Endodermal cell (in vitro differentiated cells): ENCODE data around the gene MYBPC1. TPM values are rescaled to one million over a fixed set of nuclear protein-coding genes. Genes with fewer than 3 reads are reported as not detected.
"Not testable (repeated sequence)": the region's sequence is repeated elsewhere in the genome, so short reads cannot be mapped to it uniquely, and the experiment has no call there.

Experiments used
- DNase-seq: peaks from one replicate; pipeline ENCODE4 v3.0.0-alpha.2; 2017
- H3K27ac ChIP-seq: 2 replicates; pipeline ENCODE4 v1.5.1; 2013; ENCODE audit warnings: mild to moderate bottlenecking, low read depth, low read length, moderate library complexity
- H3K27me3 ChIP-seq: 2 replicates; pipeline ENCODE4 v1.6.1; 2013; ENCODE audit warnings: mild to moderate bottlenecking, low read length, moderate library complexity; ENCODE audit not compliant: insufficient read depth, control insufficient read depth, poor library complexity, severe bottlenecking
- H3K36me3 ChIP-seq: 2 replicates; pipeline ENCODE4 v1.7.0; 2013; ENCODE audit warnings: mild to moderate bottlenecking, low read length, moderate library complexity; ENCODE audit not compliant: control insufficient read depth, insufficient read depth
- H3K4me1 ChIP-seq: one replicate; pipeline ENCODE4 v1.7.0; 2013; ENCODE audit warnings: low read length; ENCODE audit not compliant: control insufficient read depth, insufficient read depth
- H3K4me3 ChIP-seq: 2 replicates; pipeline ENCODE4 v1.5.1; 2013; ENCODE audit warnings: mild to moderate bottlenecking, low read length, moderate library complexity
- H3K9ac ChIP-seq: 2 replicates; pipeline ENCODE4 v1.6.1; 2013; ENCODE audit warnings: mild to moderate bottlenecking, low read length, moderate library complexity; ENCODE audit not compliant: poor library complexity, severe bottlenecking; ENCODE audit errors: extremely low read depth
- H3K9me3 ChIP-seq: 2 replicates; pipeline ENCODE4 v1.6.1; 2013; ENCODE audit warnings: mild to moderate bottlenecking, low read length, moderate library complexity; ENCODE audit not compliant: control insufficient read depth
- H3K27ac Mint-ChIP-seq: 2 replicates; pipeline ENCODE4 v1.8.0; 2020; ENCODE audit warnings: mixed read lengths
- H3K27me3 Mint-ChIP-seq: 2 replicates; pipeline ENCODE4 v1.8.0; 2021; ENCODE audit warnings: mild to moderate bottlenecking, mixed read lengths; ENCODE audit not compliant: insufficient read depth
- H3K36me3 Mint-ChIP-seq: 2 replicates; pipeline ENCODE4 v1.8.0; 2020; ENCODE audit warnings: low read depth, mixed read lengths
- H3K4me1 Mint-ChIP-seq: 2 replicates; pipeline ENCODE4 v1.8.0; 2020; ENCODE audit warnings: mixed read lengths
- H3K4me3 Mint-ChIP-seq: 2 replicates; pipeline ENCODE4 v1.8.0; 2020; ENCODE audit warnings: mild to moderate bottlenecking, moderate library complexity, mixed read lengths
- H3K9me3 Mint-ChIP-seq: 2 replicates; pipeline ENCODE4 v1.8.0; 2020; ENCODE audit warnings: mild to moderate bottlenecking, mixed read lengths
- CTCF ChIP-seq: fragments of 200-600 bp; sonication (generic); conservative IDR thresholded peaks from 2 replicates; pipeline ENCODE4 v1.5.0; 2021; ENCODE audit warnings: antibody characterized with exemption, mild to moderate bottlenecking
- WGBS, 2 experiments: methylation state at CpG; one replicate each; pipeline versions ENCODE4 v1.1.5 to v1.1.7; 2013; ENCODE audit warnings: missing lambda C conversion rate in 2 of 2, mixed read lengths in 1 of 2; ENCODE audit not compliant: insufficient coverage in 1 of 2, insufficient read length in 1 of 2; 5-methylcytosine and 5-hydroxymethylcytosine counted together
- total RNA-seq, 2 donors: library from RNA; stranded (reverse); fragmentation: NEBNext Ultra II Directional in 1 of 2; extraction: Animal tissue kit (Norgen Biotek cat#: 25700) in 1 of 2; gene quantifications; 2 replicates in 1 of 2; 3 replicates in 1 of 2; pipeline ENCODE4 v1.2.1, GENCODE V29; 2021

MYBPC1 gene
- total RNA-seq, 2 donors from 2014 or later: not detected

DNA sequence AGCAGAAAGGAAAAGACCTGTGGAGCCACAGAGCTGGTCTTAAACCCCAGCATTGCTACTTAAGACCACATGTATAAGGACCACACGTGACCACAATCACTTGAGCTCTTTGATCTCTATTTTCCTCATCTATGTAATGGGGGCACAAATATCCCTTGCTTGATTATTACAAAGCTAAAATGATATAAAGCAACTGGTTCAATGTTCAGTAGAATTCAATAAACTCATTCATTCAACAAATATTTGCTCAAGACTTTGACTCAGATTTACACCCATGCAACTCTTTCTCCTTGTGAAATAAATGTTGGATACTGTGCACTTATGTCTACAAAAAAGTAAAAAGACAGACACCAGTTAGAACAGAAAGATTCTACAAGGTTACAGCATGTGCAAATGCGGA is 80.8 kb downstream of the MYBPC1 start:
- Mint-ChIP-seq H3K9me3 (no peaks in the 10 kb centered on the region), H3K4me1 (no peaks in the 10 kb centered on the region), H3K27ac (no peak overlapping the region), H3K27me3 (no peaks in the 10 kb centered on the region), H3K4me3 (no peak overlapping the region), H3K36me3 (no peaks in the 10 kb centered on the region)
- H3K4me1 ChIP-seq: no peaks in the 10 kb centered on the region
- H3K36me3 ChIP-seq: no peaks in the 10 kb centered on the region
- no peak overlapping the region for H3K9ac ChIP-seq
- no peak overlapping the region for H3K4me3 ChIP-seq
- 88 to 92% methylated on average over 2 of the region's 2 CpGs for WGBS, 2 experiments
- no peak overlapping the region for H3K27ac ChIP-seq
- no peak for TF ChIP-seq CTCF
- no peaks in the 10 kb centered on the region for H3K27me3 ChIP-seq
- DNase-seq: no peak
- no peaks in the 10 kb centered on the region for H3K9me3 ChIP-seq

GRCh38 chr12:101676497-101676896 is 81.7 kb downstream of the MYBPC1 start:
- not testable (repeated sequence) for H3K27me3 ChIP-seq, H3K27ac Mint-ChIP-seq

DNA sequence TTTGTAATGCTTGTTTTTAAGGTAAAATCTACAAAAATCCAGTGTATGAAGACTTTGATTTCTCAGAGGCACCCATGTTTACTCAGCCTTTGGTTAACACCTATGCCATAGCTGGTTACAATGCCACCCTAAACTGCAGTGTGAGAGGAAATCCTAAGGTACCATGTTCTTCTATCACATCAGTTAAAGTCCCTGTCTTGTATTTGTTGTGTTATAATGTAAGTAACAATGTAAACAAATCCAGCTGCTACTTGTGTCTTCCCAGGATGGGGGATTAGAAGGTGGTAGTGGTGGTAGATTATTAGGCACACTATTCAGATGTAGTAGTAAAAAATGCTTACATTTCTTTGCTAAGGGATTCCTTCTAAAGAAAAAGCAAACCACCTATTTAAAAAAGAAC is 83.3 kb downstream of the MYBPC1 start:
- Histone ChIP-seq H3K27me3 (no peaks in the 10 kb centered on the region), H3K9ac (no peak overlapping the region), H3K9me3 (no peaks in the 10 kb centered on the region), H3K4me1 (no peaks in the 10 kb centered on the region), H3K4me3 (no peak overlapping the region), H3K27ac (no peak overlapping the region), H3K36me3 (no peaks in the 10 kb centered on the region)
- H3K9me3 Mint-ChIP-seq: no peaks in the 10 kb centered on the region
- no peak for TF ChIP-seq CTCF
- H3K36me3 Mint-ChIP-seq: no peaks in the 10 kb centered on the region
- no peak overlapping the region for H3K4me3 Mint-ChIP-seq
- H3K27ac Mint-ChIP-seq: no peak overlapping the region
- DNase-seq: no peak
- H3K27me3 Mint-ChIP-seq: no peaks in the 10 kb centered on the region
- H3K4me1 Mint-ChIP-seq: no peaks in the 10 kb centered on the region

More at GRCh38 chr12:101676497-101676896, 81.7 kb downstream of the MYBPC1 start:
- H3K9me3 Mint-ChIP-seq, H3K4me3 ChIP-seq, H3K36me3 Mint-ChIP-seq, H3K27ac ChIP-seq, H3K4me1 Mint-ChIP-seq, H3K4me3 Mint-ChIP-seq, H3K4me1 ChIP-seq, H3K9ac ChIP-seq, H3K9me3 ChIP-seq, H3K27me3 Mint-ChIP-seq, H3K36me3 ChIP-seq, DNase-seq: not testable (repeated sequence)
- WGBS, 2 experiments: 83% methylated on average over 2 to 3 of the region's 3 CpGs

DNA sequence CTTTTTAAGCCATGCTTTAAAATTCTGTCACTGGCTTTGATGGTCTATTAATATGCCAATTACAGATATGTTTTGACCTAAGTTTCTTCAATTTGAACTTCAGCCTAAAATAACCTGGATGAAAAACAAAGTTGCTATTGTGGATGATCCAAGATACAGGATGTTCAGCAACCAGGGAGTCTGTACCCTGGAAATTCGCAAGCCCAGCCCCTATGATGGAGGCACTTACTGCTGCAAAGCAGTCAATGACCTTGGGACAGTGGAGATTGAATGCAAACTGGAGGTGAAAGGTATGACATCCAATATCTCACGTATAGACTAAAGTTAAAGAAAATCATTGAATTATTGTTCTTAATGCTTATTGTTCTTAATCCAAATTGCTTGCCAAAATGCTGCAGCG is 85.5 kb downstream of the MYBPC1 start:
- H3K36me3 Mint-ChIP-seq: no peaks in the 10 kb centered on the region
- H3K27me3 Mint-ChIP-seq: no peaks in the 10 kb centered on the region
- TF ChIP-seq CTCF: no peak
- no peak for DNase-seq
- WGBS, 2 experiments: 87 to 100% methylated on average over 1 to 3 of the region's 3 CpGs
- Histone ChIP-seq H3K36me3 (no peaks in the 10 kb centered on the region), H3K27me3 (no peaks in the 10 kb centered on the region), H3K9ac (no peak overlapping the region), H3K4me1 (no peaks in the 10 kb centered on the region), H3K9me3 (no peaks in the 10 kb centered on the region), H3K27ac (no peak overlapping the region), H3K4me3 (no peak overlapping the region)
- no peak overlapping the region for H3K4me3 Mint-ChIP-seq
- no peak overlapping the region for H3K27ac Mint-ChIP-seq
- H3K9me3 Mint-ChIP-seq: no peaks in the 10 kb centered on the region
- H3K4me1 Mint-ChIP-seq: no peaks in the 10 kb centered on the region
